WTC11 (cell line): ENCODE data around the gene AMBRA1. TPM values are rescaled to one million over a fixed set of nuclear protein-coding genes. Genes with fewer than 3 reads are reported as not detected.
A peak's percentile ranks its signal among the peaks of the same experiment; 100 is the strongest.

Experiments
- ATAC-seq: fragments of 200-7000 bp; cut with Tn5 transposase; 2 replicates; pipeline ENCODE4 v1.10.0; 2021; ENCODE audit warnings: mild to moderate bottlenecking, moderate library complexity
- CTCF ChIA-PET: fragments of 300-600 bp; sonication (Branson Sonifier 250); formaldehyde crosslinking; loops from one replicate; lab custom pipeline; 2021; ENCODE audit warnings: antibody characterized with exemption; lab: Charles Lee
- POLR2A ChIA-PET: fragments of 350-600 bp; sonication (Branson Sonifier 250); formaldehyde crosslinking; loops from one replicate; lab custom pipeline; 2021; ENCODE audit warnings: antibody characterized with exemption; lab: Charles Lee
- DNase-seq: peaks from one replicate; pipeline ENCODE4 v3.0.0; 2021; ENCODE audit warnings: low spot score
- H3K27ac Mint-ChIP-seq: 2 replicates; pipeline ENCODE4 v1.8.0; 2021; ENCODE audit warnings: mixed read lengths
- H3K27me3 Mint-ChIP-seq: 2 replicates; pipeline ENCODE4 v1.8.0; 2021; ENCODE audit warnings: low read depth, mild to moderate bottlenecking, moderate library complexity, mixed read lengths
- H3K36me3 Mint-ChIP-seq: 2 replicates; pipeline ENCODE4 v1.8.0; 2021; ENCODE audit warnings: mixed read lengths
- H3K4me1 Mint-ChIP-seq: 2 replicates; pipeline ENCODE4 v1.8.0; 2022; ENCODE audit warnings: mixed read lengths
- H3K4me3 Mint-ChIP-seq: 2 replicates; pipeline ENCODE4 v1.8.0; 2021; ENCODE audit warnings: mild to moderate bottlenecking, moderate library complexity, mixed read lengths
- H3K9me3 Mint-ChIP-seq: 2 replicates; pipeline ENCODE4 v1.8.0; 2021; ENCODE audit warnings: mixed read lengths
- ATF6 ChIP-seq: sonication (generic); formaldehyde crosslinking; IDR thresholded peaks from 2 replicates; pipeline ENCODE4 v1.8.1; 2023; ENCODE audit warnings: mild to moderate bottlenecking, missing genetic modification reagents
- E2F4 ChIP-seq: sonication (generic); formaldehyde crosslinking; IDR thresholded peaks from 2 replicates; pipeline ENCODE4 v1.8.1; 2022; ENCODE audit warnings: low read depth, mild to moderate bottlenecking, moderate library complexity, missing genetic modification reagents, borderline replicate concordance
- EMX1 ChIP-seq: fragments of 250-450 bp; sonication (Bioruptor Pico); IDR thresholded peaks from 2 replicates; pipeline ENCODE4 v1.8.0; 2021; ENCODE audit warnings: mild to moderate bottlenecking
- FOXJ3 ChIP-seq: sonication (generic); formaldehyde crosslinking; IDR thresholded peaks from 2 replicates; pipeline ENCODE4 v1.9.0; 2021; ENCODE audit warnings: missing genetic modification reagents, mild to moderate bottlenecking, borderline replicate concordance
- HMGA2 ChIP-seq: fragments of 250-450 bp; sonication (Bioruptor Pico); IDR thresholded peaks from 2 replicates; pipeline ENCODE4 v1.4.0; 2021; ENCODE audit warnings: mild to moderate bottlenecking, moderate library complexity
- HMGXB4 ChIP-seq: sonication (generic); formaldehyde crosslinking; IDR thresholded peaks from 2 replicates; pipeline ENCODE4 v1.8.1; 2023; ENCODE audit warnings: mild to moderate bottlenecking, moderate library complexity, missing genetic modification reagents
- KAT7 ChIP-seq: sonication (generic); formaldehyde crosslinking; IDR thresholded peaks from 2 replicates; pipeline ENCODE4 v1.8.1; 2023; ENCODE audit warnings: missing genetic modification reagents, mild to moderate bottlenecking, borderline replicate concordance
- MAX ChIP-seq: sonication (generic); formaldehyde crosslinking; IDR thresholded peaks from 2 replicates; pipeline ENCODE4 v1.8.0; 2022; ENCODE audit warnings: mild to moderate bottlenecking, missing genetic modification reagents
- NFATC4 ChIP-seq: fragments of 250-450 bp; sonication (Bioruptor Pico); IDR thresholded peaks from 2 replicates; pipeline ENCODE4 v1.9.0; 2021; ENCODE audit warnings: mild to moderate bottlenecking
- NR1H2 ChIP-seq: sonication (generic); formaldehyde crosslinking; IDR thresholded peaks from 2 replicates; pipeline ENCODE4 v1.9.0; 2021; ENCODE audit warnings: mild to moderate bottlenecking, moderate library complexity, missing genetic modification reagents
- NR3C1 ChIP-seq: sonication (generic); formaldehyde crosslinking; conservative IDR thresholded peaks from 2 replicates; pipeline ENCODE4 v1.8.1; 2023; ENCODE audit warnings: low read depth, mild to moderate bottlenecking, missing genetic modification reagents
- PRDM15 ChIP-seq: sonication (generic); formaldehyde crosslinking; IDR thresholded peaks from 2 replicates; pipeline ENCODE4 v1.8.0; 2022; ENCODE audit warnings: missing genetic modification reagents
- PRRX2 ChIP-seq: fragments of 250-450 bp; sonication (Bioruptor Pico); IDR thresholded peaks from 2 replicates; pipeline ENCODE4 v1.8.0; 2021; ENCODE audit warnings: mild to moderate bottlenecking
- RELA ChIP-seq: sonication (generic); formaldehyde crosslinking; IDR thresholded peaks from 2 replicates; pipeline ENCODE4 v1.8.1; 2022; ENCODE audit warnings: missing genetic modification reagents, mild to moderate bottlenecking, borderline replicate concordance
- SP1 ChIP-seq: sonication (generic); formaldehyde crosslinking; conservative IDR thresholded peaks from 2 replicates; pipeline ENCODE4 v1.8.1; 2022; ENCODE audit warnings: missing genetic modification reagents
- ZBTB43 ChIP-seq: sonication (generic); formaldehyde crosslinking; IDR thresholded peaks from 2 replicates; pipeline ENCODE4 v1.8.1; 2023; ENCODE audit warnings: mild to moderate bottlenecking, missing genetic modification reagents
- ZNF121 ChIP-seq: sonication (generic); formaldehyde crosslinking; IDR thresholded peaks from 2 replicates; pipeline ENCODE4 v1.8.0; 2023; ENCODE audit warnings: missing genetic modification reagents
- ZNF317 ChIP-seq: sonication (generic); formaldehyde crosslinking; IDR thresholded peaks from 2 replicates; pipeline ENCODE4 v1.8.1; 2023; ENCODE audit warnings: low read depth, mild to moderate bottlenecking, moderate library complexity, missing genetic modification reagents, borderline replicate concordance
- ZNF671 ChIP-seq: fragments of 250-450 bp; sonication (Bioruptor Pico); IDR thresholded peaks from 2 replicates; pipeline ENCODE4 v1.8.0; 2021; ENCODE audit warnings: mild to moderate bottlenecking
- ZSCAN18 ChIP-seq: fragments of 250-450 bp; sonication (Bioruptor Pico); IDR thresholded peaks from 2 replicates; pipeline ENCODE4 v2.1.2; 2022; ENCODE audit warnings: mild to moderate bottlenecking, moderate library complexity
- total RNA-seq: library from RNA; stranded (reverse); gene quantifications from 3 replicates; pipeline ENCODE4 v1.2.3, GENCODE V29; 2021

The AMBRA1 gene
- total RNA-seq, 1 experiment from 2014 or later = 35.0 TPM

GRCh38 chr11:46413760-46414465, 179.9 kb downstream of the AMBRA1 start:
- Mint-ChIP-seq H3K4me3 (no peak overlapping the region), H3K4me1 (peaks cover 6% of the 10 kb centered on the region), H3K9me3 (no peaks in the 10 kb centered on the region), H3K27me3 (no peaks in the 10 kb centered on the region), H3K27ac (0 out of 2 replicates have a peak overlapping the region, but pooled peaks have one; percentile 8), H3K36me3 (peaks cover 11% of the 10 kb centered on the region)
- ChIA-PET POLR2A (no interaction called here), CTCF (interaction anchor here (0.9 to 1.3 kb wide), 4 partner anchors 22 to 204 kb away, joined by 3 to 4 read pairs (median 3); partner anchors contain the start of gene ATG13)
- TF ChIP-seq NFATC4 (CRISPR knock-in tag) (no peak), PRRX2 (CRISPR knock-in tag) (no peak), PRDM15 (no peak), EMX1 (CRISPR knock-in tag) (no peak), ATF6 (CRISPR knock-in tag) (no peak), MAX (CRISPR knock-in tag) (no peak), E2F4 (CRISPR knock-in tag) (no peak), FOXJ3 (CRISPR knock-in tag) (no peak), NR1H2 (CRISPR knock-in tag) (no peak), ZNF671 (CRISPR knock-in tag) (no peak), ZNF317 (CRISPR knock-in tag) (no peak), RELA (CRISPR knock-in tag) (no peak), ZNF121 (no peak), NR3C1 (no peak), HMGA2 (CRISPR knock-in tag) (no peak)
- ATAC-seq = no peak
- no peak for DNase-seq

GRCh38 chr11:46410021-46410420, 183.8 kb downstream of the AMBRA1 start:
- Mint-ChIP-seq H3K9me3 (no peaks in the 10 kb centered on the region), H3K4me3 (no peak overlapping the region), H3K36me3 (peaks cover 18% of the 10 kb centered on the region), H3K27ac (no peak overlapping the region), H3K27me3 (no peaks in the 10 kb centered on the region), H3K4me1 (no peaks in the 10 kb centered on the region)
- ChIA-PET CTCF (interaction anchor here (0.6 to 10.1 kb wide), 35 partner anchors 9 to 290 kb away, joined by 3 to 96 read pairs (median 4); partner anchors contain the start of genes ARHGAP1 and CHRM4), POLR2A (interaction anchor here (0.6 to 0.9 kb wide), 2 partner anchors 14 to 31 kb away, joined by 3 to 4 read pairs; no protein-coding TSS in a partner anchor)
- no peak for TF ChIP-seq SP1 (CRISPR knock-in tag)
- TF ChIP-seq EMX1 (CRISPR knock-in tag) = no peak
- no peak for TF ChIP-seq ZBTB43 (CRISPR knock-in tag)
- no peak for TF ChIP-seq HMGXB4 (CRISPR knock-in tag)
- TF ChIP-seq ZSCAN18 (CRISPR knock-in tag) = no peak
- TF ChIP-seq KAT7 (CRISPR knock-in tag) = no peak
- TF ChIP-seq NR3C1 = no peak
- ATAC-seq (peak; percentile 95), DNase-seq (peak; percentile 68)
